ENCODE measurements around the gene WNK2. TPM values are rescaled to one million over a fixed set of nuclear protein-coding genes. Genes with fewer than 3 reads are reported as not detected.
A peak's percentile ranks its signal among the peaks of the same experiment; 100 is the strongest.

WNK2 gene
- total and polyA plus RNA-seq, 7 donors, result 8.1 to 58.8 (median 35.5) TPM

GRCh38 chr9:93228453-93228852 is 44.5 kb downstream of the WNK2 start:
- WGBS, 3 donors, result 75 to 85% (median 84%) methylated on average over 8 of the region's 8 CpGs
- Histone ChIP-seq H3K36me3 (ENCODE audit: insufficient read depth in 1 of 2, low read depth in 1 of 2) (no peaks in the 10 kb centered on the region), H3K4me3 (no peak overlapping the region), H3K4me1 (peaks cover 19% of the 10 kb centered on the region), H3K9me3 (no peaks in the 10 kb centered on the region), H3K27ac (no peak overlapping the region), H3K27me3 (ENCODE audit: insufficient read depth in 3 of 3, low read length in 2 of 3) (no peaks in the 10 kb centered on the region)
- DNase-seq (peak in 1 of 2 donors; percentile 23), ATAC-seq (no peak)
- intact Hi-C loops (cut with DNase I), result no loop called here
- TF ChIP-seq, protein P1, sequence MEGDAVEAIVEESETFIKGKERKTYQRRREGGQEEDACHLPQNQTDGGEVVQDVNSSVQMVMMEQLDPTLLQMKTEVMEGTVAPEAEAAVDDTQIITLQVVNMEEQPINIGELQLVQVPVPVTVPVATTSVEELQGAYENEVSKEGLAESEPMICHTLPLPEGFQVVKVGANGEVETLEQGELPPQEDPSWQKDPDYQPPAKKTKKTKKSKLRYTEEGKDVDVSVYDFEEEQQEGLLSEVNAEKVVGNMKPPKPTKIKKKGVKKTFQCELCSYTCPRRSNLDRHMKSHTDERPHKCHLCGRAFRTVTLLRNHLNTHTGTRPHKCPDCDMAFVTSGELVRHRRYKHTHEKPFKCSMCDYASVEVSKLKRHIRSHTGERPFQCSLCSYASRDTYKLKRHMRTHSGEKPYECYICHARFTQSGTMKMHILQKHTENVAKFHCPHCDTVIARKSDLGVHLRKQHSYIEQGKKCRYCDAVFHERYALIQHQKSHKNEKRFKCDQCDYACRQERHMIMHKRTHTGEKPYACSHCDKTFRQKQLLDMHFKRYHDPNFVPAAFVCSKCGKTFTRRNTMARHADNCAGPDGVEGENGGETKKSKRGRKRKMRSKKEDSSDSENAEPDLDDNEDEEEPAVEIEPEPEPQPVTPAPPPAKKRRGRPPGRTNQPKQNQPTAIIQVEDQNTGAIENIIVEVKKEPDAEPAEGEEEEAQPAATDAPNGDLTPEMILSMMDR (IDR thresholded peaks at IDR 0.05), result no peak

DNA sequence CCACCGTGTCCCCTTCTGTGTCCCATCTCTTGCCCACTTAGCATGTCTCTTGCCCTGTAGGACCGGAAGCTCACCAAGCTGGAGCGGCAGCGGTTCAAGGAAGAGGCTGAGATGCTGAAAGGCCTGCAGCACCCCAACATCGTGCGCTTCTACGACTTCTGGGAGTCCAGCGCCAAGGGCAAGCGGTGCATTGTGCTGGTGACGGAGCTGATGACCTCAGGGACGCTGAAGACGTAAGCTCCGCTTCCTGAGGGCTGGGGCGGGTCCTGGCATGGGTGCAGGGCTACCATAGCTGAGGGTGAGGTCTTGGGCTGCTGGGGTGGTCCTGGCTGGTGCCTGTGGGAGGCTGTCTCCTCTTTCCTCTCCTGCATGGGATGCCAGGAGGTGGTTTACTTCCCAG is 45.7 kb downstream of the WNK2 start:
- Histone ChIP-seq H3K4me1 (peaks cover 7% of the 10 kb centered on the region), H3K27ac (no peak overlapping the region), H3K27me3 (ENCODE audit: insufficient read depth in 3 of 3, low read length in 2 of 3) (no peaks in the 10 kb centered on the region), H3K9me3 (no peaks in the 10 kb centered on the region), H3K4me3 (no peak overlapping the region), H3K36me3 (ENCODE audit: insufficient read depth in 1 of 2, low read depth in 1 of 2) (no peaks in the 10 kb centered on the region)
- WGBS, 3 donors, result 92 to 94% (median 93%) methylated on average over 14 of the region's 14 CpGs
- ATAC-seq, result no peak
- DNase-seq, result peak in 1 of 2 donors; percentile 26
- intact Hi-C loops (cut with DNase I), result no loop called here
- TF ChIP-seq, protein P1 (IDR thresholded peaks at IDR 0.05), result no peak

DNA sequence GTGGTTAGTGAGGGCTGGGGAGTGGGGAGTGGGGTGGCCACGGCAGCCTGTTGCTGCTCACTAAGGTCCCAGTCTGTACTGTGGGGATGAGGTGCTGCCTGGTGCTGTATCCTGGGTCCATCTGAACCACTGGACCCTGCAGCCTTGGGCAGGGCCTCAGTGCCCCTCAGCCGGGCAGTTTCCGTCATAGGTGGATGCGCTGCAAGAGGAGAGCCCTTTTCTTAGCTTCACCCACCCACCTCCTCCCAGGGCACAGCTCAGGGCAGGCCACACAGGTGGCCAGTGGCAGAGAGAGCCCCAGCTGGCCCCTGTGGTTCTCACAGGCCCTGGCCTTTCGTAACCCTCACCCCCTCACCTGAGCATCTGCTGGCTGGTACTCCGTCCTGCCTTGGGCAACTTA is 46.2 kb downstream of the WNK2 start:
- ATAC-seq (no peak), DNase-seq (peak in 1 of 2 donors; percentile 31)
- Histone ChIP-seq H3K4me1 (peaks cover 2% of the 10 kb centered on the region), H3K9me3 (no peaks in the 10 kb centered on the region), H3K4me3 (no peak overlapping the region), H3K27me3 (ENCODE audit: insufficient read depth in 3 of 3, low read length in 2 of 3) (no peaks in the 10 kb centered on the region), H3K27ac (no peak overlapping the region), H3K36me3 (ENCODE audit: insufficient read depth in 1 of 2, low read depth in 1 of 2) (no peaks in the 10 kb centered on the region)
- 80 to 88% (median 83%) methylated on average over 6 of the region's 6 CpGs for WGBS, 3 donors
- TF ChIP-seq, protein P1 (IDR thresholded peaks at IDR 0.05), result no peak
- intact Hi-C loops (cut with DNase I), result no loop called here

DNA sequence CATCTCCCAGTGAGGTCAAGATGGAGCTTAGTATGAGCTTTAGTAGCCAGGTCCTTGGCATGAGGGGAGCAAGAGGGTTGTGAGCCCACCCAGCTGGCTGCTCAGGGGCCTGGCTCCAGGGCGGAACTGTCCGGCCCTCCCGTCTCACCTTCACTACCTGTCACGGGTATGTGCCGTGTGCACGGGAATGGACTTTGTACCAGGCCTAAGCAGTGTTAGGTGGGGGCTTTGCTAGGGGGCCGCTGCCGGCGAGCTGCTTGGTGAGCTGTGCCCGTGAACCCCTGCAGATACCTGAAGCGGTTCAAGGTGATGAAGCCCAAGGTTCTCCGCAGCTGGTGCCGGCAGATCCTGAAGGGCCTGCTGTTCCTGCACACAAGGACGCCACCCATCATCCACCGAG is 46.7 kb downstream of the WNK2 start:
- Histone ChIP-seq H3K27ac (no peak overlapping the region), H3K4me3 (no peak overlapping the region), H3K4me1 (no peaks in the 10 kb centered on the region), H3K36me3 (ENCODE audit: insufficient read depth in 1 of 2, low read depth in 1 of 2) (no peaks in the 10 kb centered on the region), H3K9me3 (no peaks in the 10 kb centered on the region), H3K27me3 (ENCODE audit: insufficient read depth in 3 of 3, low read length in 2 of 3) (no peaks in the 10 kb centered on the region)
- TF ChIP-seq, protein P1 (IDR thresholded peaks at IDR 0.05), result no peak
- DNase-seq (no peak), ATAC-seq (no peak)
- intact Hi-C loops (cut with DNase I), result no loop called here
- WGBS, 3 donors, result 93 to 96% (median 95%) methylated on average over 15 of the region's 15 CpGs

DNA sequence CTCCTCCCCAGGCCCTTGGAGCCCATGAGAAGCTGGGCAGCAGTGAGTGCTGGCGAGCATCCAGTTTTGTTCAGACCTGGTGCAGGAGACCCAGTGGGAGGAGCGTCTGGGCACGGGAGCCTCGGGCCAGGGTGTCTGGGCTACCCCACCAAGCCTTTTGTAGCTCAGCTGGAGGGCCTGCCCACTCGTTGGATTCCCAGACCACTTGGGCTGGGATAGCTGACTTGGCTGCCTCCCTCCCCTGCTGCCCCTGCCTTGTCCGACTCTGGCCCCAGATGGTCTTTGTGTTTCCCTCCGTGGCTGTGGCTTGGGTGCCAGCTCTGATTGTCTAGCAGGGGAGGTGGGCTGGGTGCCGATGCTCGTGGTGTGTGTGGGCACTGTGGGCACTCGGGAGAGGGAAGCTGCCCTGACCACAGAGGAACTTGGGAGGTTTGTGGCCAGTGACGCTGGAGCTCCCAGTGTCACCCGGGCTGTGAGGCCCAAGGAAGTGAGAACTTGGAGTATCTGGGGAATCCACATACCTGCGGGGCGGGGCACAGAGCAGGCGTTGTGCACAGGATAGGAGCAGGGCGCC is 47.3 kb downstream of the WNK2 start:
- 54 to 63% (median 57%) methylated on average over 16 of the region's 16 CpGs for WGBS, 3 donors

More for the DNA sequence above, 47.3 kb downstream of the WNK2 start:
- Histone ChIP-seq H3K4me3 (no peak overlapping the region), H3K27ac (no peak overlapping the region), H3K36me3 (ENCODE audit: insufficient read depth in 1 of 2, low read depth in 1 of 2) (no peaks in the 10 kb centered on the region), H3K4me1 (no peaks in the 10 kb centered on the region), H3K27me3 (ENCODE audit: insufficient read depth in 3 of 3, low read length in 2 of 3) (no peaks in the 10 kb centered on the region), H3K9me3 (no peaks in the 10 kb centered on the region)
- TF ChIP-seq, protein P1 (IDR thresholded peaks at IDR 0.05), result no peak
- intact Hi-C loops (cut with DNase I), result no loop called here
- ATAC-seq (peak in 2 of 4 donors; percentile 9 to 18), DNase-seq (peak; percentile 44 to 58)

All from psoas muscle (tissue), 8 donors.